Stimulated activated CD4-positive, alpha-beta T cell treated with anti-CD3 and anti-CD28 coated beads, TNF-alpha, amount 100 ng/mL, for 1 hour (primary cell): Measurements from ENCODE around the gene LBHD1.
"Not testable (repeated sequence)": the region's sequence is repeated elsewhere in the genome, so short reads cannot be mapped to it uniquely, and the experiment has no call there.

Experiments used
- DNase-seq, 3 donors: peaks; one replicate each; pipeline ENCODE4 v3.0.0-alpha.2; 2020; ENCODE audit warnings: low read depth in 3 of 3, low spot score in 1 of 3

The LBHD1 gene

DNA sequence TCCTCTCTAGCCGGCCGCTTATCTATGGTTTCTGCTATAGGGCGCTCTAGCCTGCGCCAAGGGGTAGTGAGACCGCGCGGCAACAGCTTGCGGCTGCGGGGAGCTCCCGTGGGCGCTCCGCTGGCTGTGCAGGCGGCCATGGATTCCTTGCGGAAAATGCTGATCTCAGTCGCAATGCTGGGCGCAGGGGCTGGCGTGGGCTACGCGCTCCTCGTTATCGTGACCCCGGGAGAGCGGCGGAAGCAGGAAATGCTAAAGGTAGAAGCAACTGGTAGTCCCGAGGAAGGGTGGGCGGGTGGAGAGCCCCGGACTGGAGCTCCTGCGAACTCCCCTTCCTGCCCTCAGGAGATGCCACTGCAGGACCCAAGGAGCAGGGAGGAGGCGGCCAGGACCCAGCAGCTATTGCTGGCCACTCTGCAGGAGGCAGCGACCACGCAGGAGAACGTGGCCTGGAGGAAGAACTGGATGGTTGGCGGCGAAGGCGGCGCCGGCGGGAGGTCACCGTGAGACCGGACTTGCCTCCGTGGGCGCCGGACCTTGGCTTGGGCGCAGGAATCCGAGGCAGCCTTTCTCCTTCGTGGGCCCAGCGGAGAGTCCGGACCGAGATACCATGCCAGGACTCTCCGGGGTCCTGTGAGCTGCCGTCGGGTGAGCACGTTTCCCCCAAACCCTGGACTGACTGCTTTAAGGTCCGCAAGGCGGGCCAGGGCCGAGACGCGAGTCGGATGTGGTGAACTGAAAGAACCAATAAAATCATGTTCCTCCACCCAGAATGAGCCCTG, at the start of gene LBHD1, which contains the start of gene UQCC3:
TSS of gene LBHD1 (minus strand) at position 660 of the 782 bp plus-strand sequence. CDS start 2,236 bp downstream, outside the sequence.
TSS of gene UQCC3 (plus strand) at position 66 of the 782 bp plus-strand sequence. CDS start at position 139, 73 bp downstream.
- peak in 2 of 3 donors; percentile 43 to 62 for DNase-seq

DNA sequence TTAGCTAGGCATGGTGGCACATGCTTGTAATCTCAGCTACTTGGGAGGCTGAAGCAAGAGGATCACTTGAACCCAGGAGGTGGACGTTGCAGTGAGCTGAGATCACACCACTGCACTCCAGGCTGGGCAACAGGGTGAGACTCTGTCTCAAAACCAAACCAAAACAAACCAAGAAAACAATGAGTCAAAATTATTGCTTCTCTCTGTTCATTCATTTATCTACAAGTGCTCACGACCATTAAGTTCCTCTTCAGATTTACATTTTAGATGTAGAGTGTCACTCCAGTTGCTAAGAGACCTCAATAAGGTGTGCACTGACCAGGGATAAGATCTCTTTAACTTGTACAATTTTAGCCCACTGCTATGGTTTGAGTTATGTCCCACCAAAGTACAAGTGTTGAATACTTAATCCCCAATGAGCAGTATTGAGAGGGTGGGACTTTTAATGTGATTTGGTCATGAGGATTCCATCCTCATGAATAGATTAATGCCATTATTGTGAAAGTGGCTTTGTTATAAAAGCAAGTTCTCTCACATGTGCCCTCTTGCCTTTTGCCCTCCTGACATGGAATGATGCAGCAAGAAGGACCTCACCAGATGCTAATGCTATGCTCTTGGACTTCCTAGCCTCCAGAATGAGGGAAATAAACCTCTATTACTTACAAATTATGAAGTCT, 47.4 kb upstream of the LBHD1 start:
- DNase-seq: no peak

DNA sequence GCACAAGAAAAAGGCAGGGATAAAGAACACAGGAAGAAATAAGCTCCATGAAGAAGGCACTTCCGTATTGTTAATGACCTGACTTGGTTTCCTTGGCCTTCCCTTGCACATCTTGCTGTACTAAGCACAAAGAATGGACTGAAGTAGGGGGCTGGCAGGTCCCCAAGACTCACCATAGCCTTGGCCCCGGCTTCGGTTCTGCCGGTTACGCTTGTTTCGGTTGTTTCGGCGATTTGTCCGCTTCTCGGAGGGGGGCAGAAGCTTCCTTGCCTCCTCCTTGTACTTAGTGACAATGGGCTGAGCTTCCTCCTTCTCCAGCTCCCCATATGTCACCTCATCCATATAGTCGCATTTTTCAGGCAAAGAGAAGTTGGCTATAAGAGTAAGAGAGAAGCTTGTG, 44.7 kb upstream of the LBHD1 start:
- DNase-seq: no peak

DNA sequence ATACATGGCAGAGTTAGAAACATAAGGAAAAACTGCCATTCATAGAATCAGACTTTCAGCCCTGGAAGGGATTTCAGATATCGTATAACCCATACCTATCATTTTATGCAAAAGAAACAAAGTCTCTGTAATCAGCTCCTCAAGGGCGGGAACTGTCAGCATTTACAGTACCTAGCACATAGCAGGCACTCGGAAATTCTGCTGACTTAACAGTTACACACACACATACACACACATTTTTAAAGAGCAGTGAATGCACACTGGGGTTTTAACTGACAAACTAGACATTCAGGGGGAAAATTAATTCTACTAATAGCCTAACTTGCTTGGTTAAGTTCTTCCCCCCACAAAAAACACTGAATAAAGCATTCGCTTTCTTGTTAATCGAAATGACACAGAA, 44.1 kb upstream of the LBHD1 start:
- no peak for DNase-seq

DNA sequence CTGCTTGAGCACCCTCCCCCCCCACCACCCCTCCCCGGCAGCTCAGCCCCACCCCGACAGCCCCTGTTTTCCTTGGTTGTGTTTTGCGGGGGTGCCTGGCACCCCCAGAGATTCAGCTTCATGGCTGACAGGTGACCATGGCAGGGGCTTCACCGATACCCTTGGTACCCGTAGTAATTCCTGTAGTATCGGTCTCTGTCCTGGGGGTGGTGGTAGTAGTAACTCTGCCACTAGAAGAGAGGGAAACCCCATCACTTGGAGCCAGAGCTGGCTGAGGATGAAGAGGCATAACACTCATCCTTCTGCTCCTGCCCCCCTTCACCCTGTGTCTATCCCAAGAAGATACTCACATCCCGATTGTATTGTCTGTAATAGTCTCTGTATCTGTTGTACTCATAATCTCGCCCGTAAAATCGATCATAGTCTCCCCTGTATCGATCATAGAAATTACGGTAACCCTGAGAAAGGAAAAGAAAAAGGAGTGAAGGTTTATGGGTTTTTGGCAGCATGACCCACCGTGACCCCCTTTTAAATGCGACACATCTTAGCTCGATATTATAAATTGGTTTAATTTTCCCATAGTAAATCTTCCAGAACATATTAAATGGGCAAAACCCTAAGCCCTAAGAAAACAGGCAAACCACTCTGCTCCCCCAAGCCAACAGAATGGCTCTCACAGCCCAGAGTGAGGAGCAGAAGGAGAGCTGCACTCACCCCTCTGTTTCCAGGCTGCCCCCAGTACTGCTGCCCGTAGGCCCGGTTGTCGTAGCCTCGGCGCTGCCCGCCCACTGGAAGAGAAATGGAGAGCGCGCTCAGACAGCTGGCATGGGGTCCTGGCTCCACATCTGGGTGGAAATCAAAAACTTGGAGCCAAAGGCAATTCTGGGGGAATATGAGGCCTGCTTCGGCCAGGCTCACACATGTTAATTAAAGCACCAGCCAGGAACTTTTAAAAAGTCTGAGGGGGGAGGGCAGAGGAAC, 43.4 kb upstream of the LBHD1 start:
- DNase-seq: no peak

DNA sequence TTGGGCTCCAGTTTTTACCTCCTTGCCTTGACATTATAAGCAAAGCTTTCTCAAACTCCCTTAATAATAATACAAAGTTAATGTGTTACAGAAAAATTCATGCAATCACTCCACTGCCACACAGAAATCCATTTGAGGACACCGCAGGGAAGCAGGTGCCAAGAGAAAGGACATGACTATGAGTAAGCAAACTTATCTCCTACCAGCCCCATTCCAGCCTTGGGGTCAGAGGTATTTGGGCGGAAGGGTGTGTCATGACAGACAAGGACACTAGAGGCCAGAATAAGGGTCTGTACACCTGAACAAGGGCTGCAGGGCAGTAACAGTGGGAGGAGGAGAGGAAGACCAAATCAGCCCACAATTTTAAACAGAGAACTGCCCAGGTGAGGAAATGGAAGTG, 41.3 kb upstream of the LBHD1 start:
- no peak for DNase-seq

DNA sequence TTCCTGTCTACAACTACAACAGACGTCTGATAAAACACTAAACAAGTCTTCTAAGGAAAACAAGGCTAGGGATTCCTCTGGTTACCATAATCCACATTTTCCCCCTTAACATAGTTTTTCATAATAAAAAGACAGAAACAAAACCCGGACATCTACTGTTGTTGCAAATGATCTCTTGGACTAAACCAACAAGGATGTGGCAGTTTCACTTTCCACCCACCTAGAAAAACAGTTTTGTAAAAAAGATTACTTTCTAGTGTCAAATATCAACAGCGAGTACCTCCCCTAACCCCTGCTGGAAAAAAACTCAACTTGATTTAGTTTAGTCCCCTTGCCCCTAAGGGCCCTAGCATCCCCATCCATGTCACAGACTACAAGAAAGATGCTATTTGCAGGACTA, 40.8 kb upstream of the LBHD1 start:
- no peak for DNase-seq

DNA sequence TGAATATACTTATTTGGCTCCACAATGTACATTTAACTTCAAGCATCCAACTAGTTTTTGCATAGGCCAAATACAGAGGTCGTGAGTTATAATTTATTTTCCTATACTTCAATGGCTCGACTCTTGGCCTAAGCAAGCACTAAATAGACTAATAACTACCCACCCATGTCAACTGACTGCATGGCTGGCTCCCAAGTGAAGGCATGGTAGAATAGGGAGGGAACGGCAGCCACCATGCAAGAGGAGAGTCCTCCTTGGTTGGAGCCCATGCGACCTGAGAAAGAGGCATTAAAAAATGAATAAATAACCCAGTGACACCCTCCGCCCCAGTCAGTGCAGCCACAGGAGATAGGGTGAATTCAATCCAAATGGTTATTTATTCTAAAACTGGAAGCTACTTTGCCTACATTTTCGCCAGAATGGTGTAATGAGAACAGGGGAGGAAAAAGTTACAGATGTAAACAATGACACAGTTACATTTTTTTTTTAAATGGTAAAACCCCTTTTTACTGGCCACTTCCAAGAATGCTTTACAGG, 40.3 kb upstream of the LBHD1 start:
- no peak for DNase-seq

DNA sequence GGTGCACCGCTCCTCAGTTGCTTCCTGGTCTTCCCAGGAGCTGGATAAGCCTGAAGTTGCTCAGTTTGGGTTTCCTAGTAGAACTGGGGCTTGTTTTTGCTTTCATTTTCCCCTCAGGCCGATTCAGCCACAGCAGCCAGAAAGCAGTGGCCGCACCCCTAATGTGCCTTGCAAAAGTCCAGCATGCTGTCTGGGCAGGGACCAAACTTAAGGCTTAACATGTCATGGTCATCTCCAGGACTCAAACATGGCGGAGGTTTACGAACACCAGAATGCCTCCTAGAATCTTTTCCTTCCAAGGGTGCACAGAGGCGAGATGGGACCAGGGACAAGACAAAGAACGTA, 37.9 kb upstream of the LBHD1 start:
- DNase-seq: no peak

DNA sequence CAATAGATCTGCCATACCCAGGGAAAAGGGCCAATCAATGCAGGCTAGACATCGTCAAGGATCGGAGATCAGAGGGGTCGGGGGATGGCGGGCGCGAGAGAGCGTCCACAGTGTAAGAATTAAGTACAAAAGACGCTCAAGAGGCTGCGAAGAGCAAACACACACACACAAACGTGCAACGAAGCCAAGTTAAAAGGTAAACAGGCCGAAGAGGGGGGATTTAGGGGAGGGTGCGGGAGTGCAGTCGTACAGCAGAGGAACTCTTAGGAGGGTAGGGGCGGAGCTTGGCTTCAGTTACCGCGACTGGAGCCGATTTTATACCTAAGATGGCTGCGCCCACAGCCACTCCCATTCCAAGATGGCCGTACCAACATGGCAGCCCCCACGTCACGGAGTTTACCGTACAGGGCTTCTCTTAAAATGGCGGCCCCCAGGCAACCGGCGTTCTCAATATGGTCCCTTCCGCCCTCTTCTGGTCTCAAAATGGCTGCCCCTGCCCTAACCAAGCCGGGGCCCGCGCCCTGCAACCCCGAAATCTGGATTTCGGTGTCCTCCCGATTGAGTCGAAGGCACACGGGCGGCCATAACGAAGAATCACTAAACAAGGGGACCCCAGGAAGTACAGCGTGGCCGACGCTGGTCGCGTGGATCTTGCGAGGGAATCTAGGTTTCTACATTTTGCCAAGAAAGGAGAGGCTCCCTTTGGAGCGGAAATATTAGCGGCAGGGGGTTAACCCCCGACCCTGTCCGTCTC, 37.4 kb upstream of the LBHD1 start:
- peak; percentile 85 to 95 (median 93) for DNase-seq

DNA sequence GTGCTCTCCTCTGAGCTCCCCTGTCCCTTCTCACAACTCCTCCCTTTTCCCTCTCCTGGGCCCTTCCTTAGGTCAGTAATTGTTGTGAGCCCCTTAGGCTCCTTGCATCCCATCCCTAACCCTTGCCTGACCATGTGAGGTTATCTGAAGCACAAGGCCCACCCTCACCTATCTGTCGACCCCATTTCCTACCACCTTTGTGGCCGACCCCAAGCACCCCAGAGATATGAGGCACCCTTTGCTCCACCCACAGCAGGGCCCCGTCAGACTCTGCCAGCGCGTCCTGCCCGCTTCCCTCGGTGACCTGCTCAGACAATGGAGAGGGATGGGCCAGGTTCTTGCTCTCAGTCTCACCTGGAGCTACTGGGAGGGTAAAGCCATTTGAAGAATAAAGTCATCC, 36.7 kb upstream of the LBHD1 start:
- no peak for DNase-seq

DNA sequence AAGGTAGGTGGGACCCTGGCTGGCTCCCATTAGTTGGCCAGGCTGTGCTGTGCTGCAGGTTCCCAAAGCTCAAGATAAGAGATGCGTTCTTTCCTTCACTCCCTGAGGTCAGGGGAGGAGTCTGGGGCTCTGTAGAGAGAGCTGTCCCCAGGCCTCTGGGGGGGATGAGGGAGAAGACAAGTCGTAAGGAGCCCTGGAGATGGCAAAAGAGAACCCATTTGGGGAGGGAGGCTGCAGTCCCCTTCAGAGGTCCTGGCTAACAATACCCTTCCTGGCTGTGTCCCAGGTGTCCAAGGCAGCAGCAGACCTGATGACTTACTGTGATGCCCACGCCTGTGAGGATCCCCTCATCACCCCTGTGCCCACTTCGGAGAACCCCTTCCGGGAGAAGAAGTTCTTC, 36.3 kb upstream of the LBHD1 start:
- no peak for DNase-seq

DNA sequence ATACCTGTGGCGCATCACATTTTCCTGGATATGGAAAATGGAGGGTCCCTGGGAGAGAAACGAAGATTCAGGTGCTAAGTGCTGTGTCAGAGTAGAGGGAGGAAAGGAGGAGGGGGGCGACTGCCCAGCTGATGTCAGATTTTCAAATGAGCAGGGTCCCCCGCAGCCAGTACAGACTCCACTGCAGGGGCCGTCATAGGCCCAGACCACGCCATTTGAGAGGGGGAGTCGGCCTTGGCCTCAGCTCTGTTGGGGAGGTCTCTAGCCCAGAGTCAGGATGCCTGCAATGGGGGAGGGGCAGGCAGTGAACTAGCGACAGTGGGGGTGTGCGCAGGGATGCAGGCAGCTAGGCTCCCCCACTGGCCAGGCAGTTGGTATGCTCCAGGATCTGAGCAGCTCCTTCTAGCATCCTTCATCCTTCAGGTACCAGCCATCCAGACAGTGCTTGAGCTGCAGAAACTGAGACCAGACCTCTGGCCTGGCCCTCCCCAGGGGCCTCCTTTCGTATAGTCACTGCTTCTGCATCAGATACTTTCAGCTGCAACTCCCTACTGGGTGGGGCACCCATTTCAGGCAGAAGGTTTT, 35.3 kb upstream of the LBHD1 start, which contains the start of the genes BSCL2 and GNG3:
TSS of gene BSCL2 (minus strand) at position 148 of the 585 bp plus-strand sequence. CDS start 229 bp downstream, outside the sequence.
TSS of gene GNG3 (plus strand) at position 400 of the 585 bp plus-strand sequence. CDS start 620 bp downstream, outside the sequence.
- no peak for DNase-seq

DNA sequence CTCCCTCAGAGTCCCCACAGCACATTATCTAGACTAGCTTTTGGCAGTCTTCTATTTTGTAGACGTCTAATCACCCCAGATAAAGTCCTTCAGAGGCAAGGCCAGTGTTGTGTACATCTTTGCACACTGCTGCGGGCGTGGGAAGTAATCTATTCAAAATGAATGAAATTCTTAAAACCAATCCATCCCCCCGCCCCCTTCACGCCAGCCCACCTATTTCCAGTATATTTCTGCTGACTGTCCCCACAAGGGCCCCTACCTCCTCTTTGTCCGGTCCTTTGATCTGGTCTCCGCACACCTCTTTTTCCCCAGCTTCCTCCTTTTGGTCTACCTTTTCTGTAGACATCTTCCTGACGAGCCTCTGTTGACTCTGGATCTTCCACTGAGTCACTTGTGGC, 34.8 kb upstream of the LBHD1 start:
- no peak for DNase-seq

DNA sequence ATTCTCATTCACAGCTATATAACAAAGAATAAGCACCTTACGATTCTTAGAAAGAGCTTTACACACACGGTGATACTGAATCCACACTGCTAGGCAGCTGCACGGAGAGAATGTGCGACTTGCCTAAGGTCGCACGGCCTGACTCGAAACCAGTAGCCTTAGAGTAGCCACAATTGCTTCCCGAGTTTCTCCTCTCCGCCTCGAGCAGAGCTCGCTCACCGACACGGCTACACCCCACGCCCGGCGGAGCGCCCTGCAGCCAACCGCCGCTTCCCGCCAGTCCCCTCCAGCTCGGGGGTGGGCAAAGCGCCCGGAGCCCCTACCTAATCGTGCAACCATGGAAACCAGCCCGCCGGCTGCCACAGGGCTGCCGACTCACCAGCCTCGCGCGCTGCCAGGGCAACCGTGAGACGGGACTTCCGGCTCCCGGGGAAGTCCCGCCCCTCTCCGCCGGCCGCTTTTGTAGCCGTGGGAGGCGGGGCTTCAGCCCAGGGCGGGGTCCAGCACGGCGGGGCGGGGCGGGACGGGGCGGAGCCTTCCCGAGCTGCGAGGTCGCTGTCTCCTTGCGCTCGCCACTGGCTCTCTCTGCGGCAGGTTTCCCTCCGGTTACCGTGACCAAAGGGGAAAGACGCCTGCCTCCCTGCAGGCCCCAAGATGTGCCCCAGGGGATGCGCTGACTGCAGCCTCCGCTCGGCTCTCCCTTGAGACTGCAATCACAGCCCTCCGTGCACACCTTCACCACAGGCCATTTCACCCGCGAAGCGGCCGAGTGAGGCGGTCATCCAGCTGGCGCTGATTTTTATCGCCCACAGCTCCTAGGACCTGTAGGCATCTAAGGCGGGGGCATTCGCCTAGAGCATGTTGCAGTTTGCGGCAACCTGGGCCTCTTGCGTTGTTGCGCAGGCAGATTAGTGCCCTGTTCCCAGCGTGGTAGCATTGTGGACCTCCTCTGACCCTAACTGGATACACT, 34.1 kb upstream of the LBHD1 start:
- DNase-seq: peak; percentile 88 to 93 (median 91)

DNA sequence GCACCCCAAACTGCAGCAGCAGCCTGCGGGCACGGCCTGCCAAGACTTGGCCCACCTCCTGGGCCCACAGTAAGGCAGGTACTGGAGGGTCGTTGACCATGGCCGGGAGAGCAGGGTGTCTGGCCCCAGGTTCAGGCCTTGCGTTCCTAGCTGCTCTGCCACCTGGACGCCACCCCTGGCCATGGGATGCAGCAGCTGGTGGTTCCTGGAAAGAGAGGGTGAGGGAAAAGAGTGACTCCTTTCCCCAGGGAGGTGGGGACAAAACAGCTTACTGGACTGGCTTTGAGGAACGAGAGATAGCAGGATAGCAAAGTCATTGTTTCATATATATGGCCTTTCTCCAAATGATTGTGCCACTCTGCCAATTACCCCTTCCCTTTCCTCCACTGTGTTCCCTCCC, 33.3 kb upstream of the LBHD1 start:
- no peak for DNase-seq

DNA sequence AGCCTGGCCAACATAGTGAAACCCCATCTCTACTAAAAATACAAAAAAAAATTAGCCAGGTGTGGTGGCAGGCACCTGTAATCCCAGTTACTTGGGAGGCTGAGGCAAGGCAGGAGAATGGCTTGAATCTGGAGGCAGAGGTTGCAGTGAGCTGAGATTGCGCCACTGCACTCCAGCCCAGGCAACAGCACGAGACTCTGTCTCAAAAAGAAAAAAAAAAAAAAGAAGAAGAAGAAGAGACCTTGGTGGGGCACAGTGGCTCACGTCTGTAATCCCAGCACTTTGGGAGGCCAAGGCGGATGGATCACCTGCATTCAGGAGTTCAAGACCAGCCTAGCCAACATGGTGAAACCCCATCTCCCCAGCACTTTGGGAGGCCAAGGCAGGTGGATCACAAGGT, 31.9 kb upstream of the LBHD1 start:
- not testable (repeated sequence) for DNase-seq

DNA sequence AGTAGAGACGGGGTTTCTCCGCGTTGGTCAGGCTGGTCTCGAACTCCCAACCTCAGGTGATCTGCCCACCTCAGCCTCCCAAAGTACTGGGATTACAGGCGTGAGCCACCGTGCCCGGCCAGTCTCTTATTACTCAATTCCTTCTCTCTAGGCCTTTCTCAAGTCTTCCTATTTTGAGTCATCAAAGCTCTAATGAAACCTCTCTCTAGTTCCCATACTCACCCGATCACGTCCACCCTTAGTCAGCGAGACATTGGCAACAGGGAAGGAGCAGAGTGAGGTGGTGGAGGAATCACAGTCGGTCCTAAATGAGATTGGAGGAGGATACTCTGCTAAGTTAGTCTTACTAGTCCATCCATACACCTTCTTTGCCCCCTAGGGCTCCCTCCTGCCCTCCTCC, 30.2 kb upstream of the LBHD1 start:
- no peak for DNase-seq
